Activated CD8-positive, alpha-beta T cell treated with anti-CD3 and anti-CD28 coated beads for 36 hours (primary cell): ENCODE results near the gene SLC6A2. TPM values are rescaled to one million over a fixed set of nuclear protein-coding genes. Genes with fewer than 3 reads are reported as not detected.
"Not testable (repeated sequence)": the region's sequence is repeated elsewhere in the genome, so short reads cannot be mapped to it uniquely, and the experiment has no call there.

Source experiments
- ATAC-seq: fragments of 200-7000 bp; cut with Tn5 transposase; one replicate; pipeline ENCODE4 v1.10.0; 2021; ENCODE audit warnings: mild to moderate bottlenecking, moderate library complexity
- CTCF ChIA-PET: fragments of 350-600 bp; sonication (Branson Sonifier 250); formaldehyde crosslinking; loops from one replicate; lab custom pipeline; 2021; ENCODE audit warnings: antibody characterized with exemption; lab: Charles Lee
- POLR2A ChIA-PET: fragments of 350-600 bp; sonication (Branson Sonifier 250); formaldehyde crosslinking; loops from one replicate; lab custom pipeline; 2021; ENCODE audit warnings: antibody characterized with exemption; lab: Charles Lee
- DNase-seq: peaks from one replicate; pipeline ENCODE4 v3.0.0-alpha.2; 2020
- H3K27ac Mint-ChIP-seq: one replicate; pipeline ENCODE4 v1.8.0; 2021; ENCODE audit warnings: mild to moderate bottlenecking, mixed read lengths
- H3K27me3 Mint-ChIP-seq: one replicate; pipeline ENCODE4 v1.8.0; 2021; ENCODE audit warnings: mixed read lengths
- H3K36me3 Mint-ChIP-seq: one replicate; pipeline ENCODE4 v1.8.0; 2021; ENCODE audit warnings: low read depth, mixed read lengths
- H3K4me1 Mint-ChIP-seq: one replicate; pipeline ENCODE4 v1.8.0; 2021; ENCODE audit warnings: low read depth, mixed read lengths
- H3K4me3 Mint-ChIP-seq: one replicate; pipeline ENCODE4 v1.8.0; 2021; ENCODE audit warnings: mild to moderate bottlenecking, moderate library complexity, mixed read lengths
- H3K9me3 Mint-ChIP-seq: one replicate; pipeline ENCODE4 v1.8.0; 2021; ENCODE audit warnings: mixed read lengths
- intact Hi-C: fragments of 100-400 bp; cut with micrococcal nuclease; formaldehyde crosslinking; loops from one replicate; pipeline ENCODE4 v1.10.0; 2022
- total RNA-seq, 2 experiments: library from RNA; stranded (reverse); gene quantifications; one replicate each; pipeline ENCODE4 v1.2.3, GENCODE V29; 2021
- TF ChIP-seq, protein P1 (sequence below): fragments of 200-600 bp; IDR thresholded peaks from one replicate; pipeline ENCODE4 v1.8.0; 2022; ENCODE audit warnings: antibody characterized with exemption, mild to moderate bottlenecking

SLC6A2 gene
- total RNA-seq, 2 experiments from 2014 or later, result not detected

DNA sequence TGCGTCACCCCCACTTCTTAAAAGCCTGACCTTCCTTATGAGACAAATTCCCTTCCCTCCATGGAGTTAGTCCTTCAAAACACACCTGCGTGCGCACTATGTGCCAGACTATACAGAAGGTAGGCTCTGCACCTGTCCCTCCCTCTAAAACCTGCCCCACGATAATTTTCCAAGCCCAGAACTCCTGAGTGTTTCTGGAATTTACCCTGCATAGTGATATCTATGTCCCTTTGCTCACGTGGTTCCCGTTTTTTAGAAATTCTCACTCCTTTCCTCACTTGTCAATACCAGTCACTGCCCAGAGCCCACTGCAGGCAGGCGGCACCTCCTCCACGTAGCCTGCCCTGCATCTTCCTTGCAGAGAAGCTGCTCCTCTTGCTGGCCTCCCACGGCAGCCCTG lies 82.2 kb downstream of the SLC6A2 start:
- Mint-ChIP-seq H3K4me3 (no peak overlapping the region), H3K27me3 (peaks cover 9% of the 10 kb centered on the region), H3K27ac (no peak overlapping the region), H3K36me3 (no peaks in the 10 kb centered on the region), H3K9me3 (no peaks in the 10 kb centered on the region), H3K4me1 (no peaks in the 10 kb centered on the region)
- no peak for DNase-seq
- ATAC-seq, result no peak
- TF ChIP-seq, protein P1, sequence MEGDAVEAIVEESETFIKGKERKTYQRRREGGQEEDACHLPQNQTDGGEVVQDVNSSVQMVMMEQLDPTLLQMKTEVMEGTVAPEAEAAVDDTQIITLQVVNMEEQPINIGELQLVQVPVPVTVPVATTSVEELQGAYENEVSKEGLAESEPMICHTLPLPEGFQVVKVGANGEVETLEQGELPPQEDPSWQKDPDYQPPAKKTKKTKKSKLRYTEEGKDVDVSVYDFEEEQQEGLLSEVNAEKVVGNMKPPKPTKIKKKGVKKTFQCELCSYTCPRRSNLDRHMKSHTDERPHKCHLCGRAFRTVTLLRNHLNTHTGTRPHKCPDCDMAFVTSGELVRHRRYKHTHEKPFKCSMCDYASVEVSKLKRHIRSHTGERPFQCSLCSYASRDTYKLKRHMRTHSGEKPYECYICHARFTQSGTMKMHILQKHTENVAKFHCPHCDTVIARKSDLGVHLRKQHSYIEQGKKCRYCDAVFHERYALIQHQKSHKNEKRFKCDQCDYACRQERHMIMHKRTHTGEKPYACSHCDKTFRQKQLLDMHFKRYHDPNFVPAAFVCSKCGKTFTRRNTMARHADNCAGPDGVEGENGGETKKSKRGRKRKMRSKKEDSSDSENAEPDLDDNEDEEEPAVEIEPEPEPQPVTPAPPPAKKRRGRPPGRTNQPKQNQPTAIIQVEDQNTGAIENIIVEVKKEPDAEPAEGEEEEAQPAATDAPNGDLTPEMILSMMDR, result no peak
- intact Hi-C loops, result no loop called here
- ChIA-PET CTCF (no interaction called here), POLR2A (no interaction called here)

DNA sequence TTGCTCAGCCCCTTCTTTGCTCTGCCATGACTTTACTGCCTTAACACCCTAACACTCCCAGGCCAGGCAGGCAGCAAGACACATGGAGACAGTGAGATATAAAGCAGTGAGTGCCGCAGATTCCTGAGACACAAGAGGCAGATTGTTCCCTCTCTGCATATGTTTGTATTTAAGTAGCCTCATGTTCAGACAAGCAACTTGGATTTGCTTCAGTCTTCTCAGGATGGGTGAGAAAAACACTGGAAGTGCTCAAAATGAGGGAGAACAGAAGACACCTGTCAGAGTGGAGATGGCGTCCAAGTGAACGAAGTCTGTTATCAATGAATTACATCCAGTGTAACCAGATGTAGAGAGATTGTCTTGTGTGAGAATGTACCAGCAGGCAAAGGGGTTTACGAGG lies 90.3 kb downstream of the SLC6A2 start:
- TF ChIP-seq, protein P1, result no peak
- H3K27ac Mint-ChIP-seq, result no peak overlapping the region
- no peaks in the 10 kb centered on the region for H3K4me1 Mint-ChIP-seq
- CTCF ChIA-PET, result no interaction called here
- ATAC-seq (no peak), DNase-seq (no peak)
- H3K27me3 Mint-ChIP-seq, result peaks cover 19% of the 10 kb centered on the region
- H3K9me3 Mint-ChIP-seq, result no peaks in the 10 kb centered on the region
- POLR2A ChIA-PET, result no interaction called here
- intact Hi-C loops, result no loop called here
- H3K36me3 Mint-ChIP-seq, result no peaks in the 10 kb centered on the region
- no peak overlapping the region for H3K4me3 Mint-ChIP-seq

DNA sequence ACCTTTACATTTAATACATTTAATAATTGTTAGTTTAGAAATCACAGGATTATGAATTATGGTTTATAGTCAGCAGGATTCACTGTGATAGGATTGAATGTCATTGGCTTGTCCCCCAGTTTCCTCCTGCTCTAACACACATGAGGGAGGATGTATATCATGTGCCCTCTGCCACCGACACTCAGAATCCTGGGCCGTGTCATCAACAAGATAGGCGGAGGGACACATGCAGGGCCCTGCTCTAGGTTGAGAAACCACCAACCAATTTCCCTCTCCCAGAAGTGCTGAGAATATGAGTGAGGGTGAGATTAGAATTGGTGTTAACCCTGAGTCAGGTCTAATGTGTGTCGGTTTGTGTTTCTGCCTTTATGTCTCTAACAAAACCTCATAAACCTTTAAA lies 92.0 kb downstream of the SLC6A2 start:
- peaks cover 5% of the 10 kb centered on the region for H3K36me3 Mint-ChIP-seq
- CTCF ChIA-PET, result no interaction called here
- no peak for ATAC-seq

DNA sequence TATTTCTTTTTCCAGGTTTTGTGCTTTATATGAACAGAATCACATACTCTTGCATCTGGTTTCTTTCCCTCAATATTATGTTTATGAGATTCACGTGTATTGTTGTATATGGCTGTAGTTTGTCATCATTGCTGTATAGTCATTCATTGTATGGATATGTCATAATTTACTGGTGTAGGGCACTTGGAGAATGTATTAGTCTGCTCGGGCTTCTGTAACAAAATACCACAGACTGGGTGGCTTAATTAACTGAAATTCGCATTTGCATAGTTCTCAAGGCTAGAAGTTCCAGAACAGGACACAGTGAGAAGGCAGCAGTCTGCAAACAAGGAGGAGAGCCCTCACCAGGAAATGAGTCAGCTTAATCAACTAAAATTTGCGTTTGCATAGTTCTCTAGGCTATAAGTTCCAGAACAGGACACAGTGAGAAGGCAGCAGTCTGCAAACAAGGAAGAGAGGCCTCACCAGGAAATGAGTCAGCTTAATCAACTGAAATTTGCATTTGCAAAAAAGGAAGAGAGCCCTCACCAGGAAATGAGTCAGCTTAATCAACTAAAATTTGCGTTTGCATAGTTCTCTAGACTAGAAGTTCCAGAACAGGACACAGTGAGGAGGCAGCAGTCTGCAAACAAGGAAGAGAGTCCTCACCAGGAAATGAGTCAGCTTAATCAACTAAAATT lies 96.8 kb downstream of the SLC6A2 start:
- DNase-seq, H3K4me3 Mint-ChIP-seq, H3K27me3 Mint-ChIP-seq, CTCF ChIA-PET: not testable (repeated sequence)
- POLR2A ChIA-PET, result interaction anchor here (1.1 kb wide), 1 partner anchor 9 kb away, joined by 3 read pairs; no protein-coding TSS in a partner anchor
- intact Hi-C loops, result loop anchor here (10.0 kb wide), 1 partner anchor 442 kb away; the partner anchor contains the start of gene GNAO1
- Mint-ChIP-seq H3K4me1 (peaks cover 25% of the 10 kb centered on the region), H3K27ac (peak overlapping the region; percentile 79), H3K9me3 (peaks cover 22% of the 10 kb centered on the region), H3K36me3 (peaks cover 10% of the 10 kb centered on the region)
- peak; percentile 55 for ATAC-seq

More for the DNA sequence above, 92.0 kb downstream of the SLC6A2 start:
- POLR2A ChIA-PET, result no interaction called here
- no peak overlapping the region for H3K4me3 Mint-ChIP-seq
- TF ChIP-seq, protein P1, result no peak
- intact Hi-C loops, result no loop called here
- H3K4me1 Mint-ChIP-seq, result peaks cover 9% of the 10 kb centered on the region
- DNase-seq, result no peak
- H3K27me3 Mint-ChIP-seq, result peaks cover 19% of the 10 kb centered on the region
- H3K27ac Mint-ChIP-seq, result no peak overlapping the region
- peaks cover 6% of the 10 kb centered on the region for H3K9me3 Mint-ChIP-seq

DNA sequence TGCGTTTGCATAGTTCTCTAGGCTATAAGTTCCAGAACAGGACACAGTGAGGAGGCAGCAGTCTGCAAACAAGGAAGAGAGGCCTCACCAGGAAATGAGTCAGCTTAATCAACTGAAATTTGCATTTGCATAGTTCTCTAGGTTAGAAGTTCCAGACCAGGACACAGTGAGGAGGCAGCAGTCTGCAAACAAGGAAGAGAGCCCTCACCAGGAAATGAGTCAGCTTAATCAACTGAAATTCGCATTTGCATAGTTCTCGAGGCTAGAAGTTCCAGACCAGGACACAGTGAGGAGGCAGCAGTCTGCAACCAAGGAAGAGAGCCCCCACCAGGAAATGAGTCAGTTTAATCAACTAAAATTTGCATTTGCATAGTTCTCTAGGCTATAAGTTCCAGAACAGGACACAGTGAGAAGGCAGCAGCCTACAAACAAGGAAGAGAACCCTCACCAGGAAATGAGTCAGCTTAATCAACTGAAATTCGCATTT lies 97.4 kb downstream of the SLC6A2 start:
- peaks cover 25% of the 10 kb centered on the region for H3K4me1 Mint-ChIP-seq
- peak; percentile 51 for DNase-seq
- H3K9me3 Mint-ChIP-seq, result peaks cover 22% of the 10 kb centered on the region
- CTCF ChIA-PET, POLR2A ChIA-PET, H3K4me3 Mint-ChIP-seq, H3K27me3 Mint-ChIP-seq, ATAC-seq: not testable (repeated sequence)
- intact Hi-C loops, result loop anchor here (10.0 kb wide), 1 partner anchor 442 kb away; the partner anchor contains the start of gene GNAO1
- peak overlapping the region; percentile 79 for H3K27ac Mint-ChIP-seq
- H3K36me3 Mint-ChIP-seq, result peaks cover 10% of the 10 kb centered on the region

Other genes starting within 250 kb of the SLC6A2 start
- not detected for gene MMP2, start 176.8 kb upstream of the SLC6A2 start, total RNA-seq
- gene LPCAT2, start 146.9 kb upstream of the SLC6A2 start, total RNA-seq, result under 1 TPM in 1 of 2 experiments, not detected in 1; 0.16 TPM
- gene CAPNS2, start 89.3 kb upstream of the SLC6A2 start, total RNA-seq, result not detected
- not detected for gene CES1, start 177.1 kb downstream of the SLC6A2 start, total RNA-seq
- not detected for gene CES5A, start 219.4 kb downstream of the SLC6A2 start, total RNA-seq